Neural progenitor cell (in vitro differentiated cells): Measurements from ENCODE around the gene POGZ. TPM values are rescaled to one million over a fixed set of nuclear protein-coding genes. Genes with fewer than 3 reads are reported as not detected.

Source experiments
- DNase-seq: peaks from one replicate; pipeline ENCODE4 v3.0.0-alpha.2; 2016; ENCODE audit warnings: low spot score
- H2AFZ ChIP-seq: fragments of 200-600 bp; sonication (generic); replicated peaks from 2 replicates; pipeline ENCODE4 v1.6.1; 2016; ENCODE audit warnings: antibody characterized with exemption
- H3F3A ChIP-seq: fragments of 200-600 bp; sonication (generic); 2 replicates; pipeline ENCODE4 v1.6.1; 2016; ENCODE audit warnings: antibody characterized with exemption, low read depth
- H3K27ac ChIP-seq: fragments of 200-600 bp; sonication (generic); 2 replicates; pipeline ENCODE4 v1.5.1; 2016; ENCODE audit warnings: mild to moderate bottlenecking
- H3K27me3 ChIP-seq: fragments of 200-600 bp; sonication (generic); 2 replicates; pipeline ENCODE4 v1.6.1; 2016; ENCODE audit warnings: mild to moderate bottlenecking, moderate library complexity
- H3K36me3 ChIP-seq: fragments of 200-600 bp; sonication (generic); 2 replicates; pipeline ENCODE4 v1.5.1; 2016
- H3K4me1 ChIP-seq: fragments of 200-600 bp; sonication (generic); 2 replicates; pipeline ENCODE4 v1.6.1; 2016; ENCODE audit warnings: mixed run types
- H3K4me2 ChIP-seq: fragments of 200-600 bp; sonication (generic); 2 replicates; pipeline ENCODE4 v1.6.1; 2016
- H3K4me3 ChIP-seq: fragments of 200-600 bp; sonication (generic); 2 replicates; pipeline ENCODE4 v1.5.1; 2016
- H3K79me2 ChIP-seq: fragments of 200-600 bp; sonication (generic); 2 replicates; pipeline ENCODE4 v1.6.1; 2016; ENCODE audit warnings: low read depth
- H3K9ac ChIP-seq: fragments of 200-600 bp; sonication (generic); 2 replicates; pipeline ENCODE4 v1.6.1; 2016
- H3K9me3 ChIP-seq: fragments of 200-600 bp; sonication (generic); 2 replicates; pipeline ENCODE4 v1.5.1; 2016; ENCODE audit warnings: low read depth
- H4K20me1 ChIP-seq: fragments of 200-600 bp; sonication (generic); 2 replicates; pipeline ENCODE4 v1.6.1; 2016; ENCODE audit warnings: low read depth
- H3K27ac Mint-ChIP-seq: 3 replicates; pipeline ENCODE4 v1.8.0; 2021; ENCODE audit warnings: mixed read lengths
- H3K27me3 Mint-ChIP-seq: 2 replicates; pipeline ENCODE4 v1.8.0; 2022; ENCODE audit warnings: low read depth, mild to moderate bottlenecking, inconsistent platforms, moderate library complexity, mixed read lengths; ENCODE audit not compliant: insufficient read depth
- H3K36me3 Mint-ChIP-seq: 3 replicates; pipeline ENCODE4 v1.8.0; 2021; ENCODE audit warnings: mixed read lengths
- H3K4me1 Mint-ChIP-seq: 3 replicates; pipeline ENCODE4 v1.8.0; 2021; ENCODE audit warnings: mixed read lengths
- H3K4me3 Mint-ChIP-seq: 3 replicates; pipeline ENCODE4 v1.8.0; 2021; ENCODE audit warnings: mild to moderate bottlenecking, moderate library complexity, mixed read lengths
- H3K9me3 Mint-ChIP-seq: 3 replicates; pipeline ENCODE4 v1.8.0; 2020; ENCODE audit warnings: mixed read lengths
- CTCF ChIP-seq: fragments of 200-600 bp; sonication (generic); IDR thresholded peaks from 2 replicates; pipeline ENCODE4 v1.5.1; 2017; ENCODE audit warnings: antibody characterized with exemption, mild to moderate bottlenecking
- EZH2 ChIP-seq: fragments of 200-600 bp; sonication (generic); IDR thresholded peaks from 2 replicates; pipeline ENCODE4 v1.6.1; 2017; ENCODE audit warnings: antibody characterized with exemption, mild to moderate bottlenecking, moderate library complexity
- EZH2phosphoT487 ChIP-seq: fragments of 200-600 bp; sonication (generic); IDR thresholded peaks from 2 replicates; pipeline ENCODE4 v1.6.1; 2017; ENCODE audit warnings: antibody characterized with exemption
- total RNA-seq: library from RNA; depleted of rRNA; stranded (reverse); fragments of >200 nt; gene quantifications from 2 replicates; pipeline ENCODE4 v1.2.3, GENCODE V29; 2015; ENCODE audit warnings: low replicate concordance

POGZ gene
- total RNA-seq, 1 donor from 2014 or later: 61.5 TPM

- Histone ChIP-seq H3K4me1 (no peaks in the 10 kb centered on the region), H3K9me3 (no peaks in the 10 kb centered on the region), H3K9ac (no peak overlapping the region), H3F3A (peaks cover 4% of the 10 kb centered on the region), H3K4me3 (no peak overlapping the region), H4K20me1 (no peaks in the 10 kb centered on the region), H3K36me3 (no peaks in the 10 kb centered on the region), H3K4me2 (no peak overlapping the region), H3K27me3 (no peaks in the 10 kb centered on the region), H2AFZ (no peak overlapping the region), H3K79me2 (peaks cover 1% of the 10 kb centered on the region), H3K27ac (no peak overlapping the region)
- Mint-ChIP-seq H3K4me3 (no peak overlapping the region), H3K27ac (no peak overlapping the region), H3K27me3 (no peaks in the 10 kb centered on the region), H3K9me3 (no peaks in the 10 kb centered on the region), H3K4me1 (peaks cover 5% of the 10 kb centered on the region), H3K36me3 (no peaks in the 10 kb centered on the region)
- DNase-seq: no peak
- TF ChIP-seq CTCF (no peak), EZH2 (no peak), EZH2phosphoT487 (no peak)
Measured at GRCh38 chr1:151465026-151465425, 5.7 kb upstream of the POGZ start.

- Mint-ChIP-seq H3K4me3 (no peak overlapping the region), H3K27ac (no peak overlapping the region), H3K4me1 (peaks cover 21% of the 10 kb centered on the region), H3K27me3 (no peaks in the 10 kb centered on the region), H3K9me3 (peaks cover 2% of the 10 kb centered on the region), H3K36me3 (no peaks in the 10 kb centered on the region)
- TF ChIP-seq EZH2 (no peak), EZH2phosphoT487 (no peak), CTCF (no peak)
- Histone ChIP-seq H3K4me2 (no peak overlapping the region), H3K36me3 (no peaks in the 10 kb centered on the region), H3K9ac (no peak overlapping the region), H3K4me3 (no peak overlapping the region), H3F3A (peaks cover 15% of the 10 kb centered on the region), H3K27me3 (no peaks in the 10 kb centered on the region), H2AFZ (no peak overlapping the region), H4K20me1 (peaks cover 16% of the 10 kb centered on the region), H3K79me2 (peaks cover 30% of the 10 kb centered on the region), H3K9me3 (no peaks in the 10 kb centered on the region), H3K4me1 (no peaks in the 10 kb centered on the region), H3K27ac (no peak overlapping the region)
- no peak for DNase-seq
Measured at GRCh38 chr1:151461694-151462093, 2.4 kb upstream of the POGZ start.

- H3K36me3 Mint-ChIP-seq: peaks cover 5% of the 10 kb centered on the region
- H4K20me1 ChIP-seq: peaks cover 44% of the 10 kb centered on the region
- H3K27ac Mint-ChIP-seq: no peak overlapping the region
- H3K4me1 ChIP-seq: no peaks in the 10 kb centered on the region
- peaks cover 2% of the 10 kb centered on the region for H3K9me3 Mint-ChIP-seq
- no peak overlapping the region for H2AFZ ChIP-seq
- peak; percentile 89 for DNase-seq
- H3K79me2 ChIP-seq: peaks cover 58% of the 10 kb centered on the region
- peak overlapping the region; percentile 82 for H3K4me3 ChIP-seq
- H3K4me1 Mint-ChIP-seq: peaks cover 21% of the 10 kb centered on the region
- H3K27ac ChIP-seq: peak overlapping the region; percentile 98
- H3K9ac ChIP-seq: peak overlapping the region; percentile 86
- peak overlapping the region; percentile 64 for H3K4me2 ChIP-seq
- no peaks in the 10 kb centered on the region for H3K27me3 Mint-ChIP-seq
- H3F3A ChIP-seq: peaks cover 25% of the 10 kb centered on the region
- H3K9me3 ChIP-seq: no peaks in the 10 kb centered on the region
- no peak for TF ChIP-seq CTCF
- no peak for TF ChIP-seq EZH2
- no peak for TF ChIP-seq EZH2phosphoT487
- no peaks in the 10 kb centered on the region for H3K27me3 ChIP-seq
- H3K4me3 Mint-ChIP-seq: peak overlapping the region; percentile 92
- H3K36me3 ChIP-seq: peaks cover 4% of the 10 kb centered on the region
Measured at GRCh38 chr1:151458802-151459330, 428 bp downstream of the POGZ start.
